HG03135 (cell line): ENCODE data around the gene RERE.
"Not testable (repeated sequence)": the region's sequence is repeated elsewhere in the genome, so short reads cannot be mapped to it uniquely, and the experiment has no call there.

Source experiments
- ATAC-seq: cut with Tn5 transposase; IDR thresholded peaks from one replicate; pipeline ENCODE4 v1.9.1; 2021; ENCODE audit warnings: mild to moderate bottlenecking, moderate library complexity; ENCODE audit not compliant: unreplicated experiment

RERE gene

GRCh38 chr1:8396083-8396785 lies 421.2 kb downstream of the RERE start:
- ATAC-seq = no peak

- ATAC-seq = no peak
Measured at GRCh38 chr1:8395433-8395866, 422.0 kb downstream of the RERE start.

- ATAC-seq = no peak
Measured at GRCh38 chr1:8394456-8395321, 422.8 kb downstream of the RERE start.

- ATAC-seq = no peak
Measured at GRCh38 chr1:8392522-8392921, 424.9 kb downstream of the RERE start.

GRCh38 chr1:8390707-8391106 lies 426.7 kb downstream of the RERE start:
- no peak for ATAC-seq

- ATAC-seq = no peak
Measured at GRCh38 chr1:8389958-8390535, 427.4 kb downstream of the RERE start.

- no peak for ATAC-seq
Measured at GRCh38 chr1:8388732-8389562, 428.5 kb downstream of the RERE start.

- ATAC-seq = no peak
Measured at GRCh38 chr1:8386247-8386646, 431.2 kb downstream of the RERE start.

- no peak for ATAC-seq
Measured at GRCh38 chr1:8384577-8384976, 432.9 kb downstream of the RERE start.

GRCh38 chr1:8384088-8384487 lies 433.4 kb downstream of the RERE start:
- ATAC-seq = no peak

- ATAC-seq = no peak
Measured at GRCh38 chr1:8382608-8383505, 434.6 kb downstream of the RERE start.

GRCh38 chr1:8382051-8382505 lies 435.4 kb downstream of the RERE start:
- ATAC-seq = no peak

- no peak for ATAC-seq
Measured at GRCh38 chr1:8381618-8382017, 435.8 kb downstream of the RERE start.

- not testable (repeated sequence) for ATAC-seq
Measured at GRCh38 chr1:8380310-8380709, 437.1 kb downstream of the RERE start.

- no peak for ATAC-seq
Measured at GRCh38 chr1:8379513-8380186, 437.8 kb downstream of the RERE start.

- ATAC-seq = no peak
Measured at GRCh38 chr1:8378981-8379470, 438.4 kb downstream of the RERE start.

- ATAC-seq = no peak
Measured at GRCh38 chr1:8378178-8378577, 439.3 kb downstream of the RERE start.

- ATAC-seq = no peak
Measured at GRCh38 chr1:8377271-8377981, 440.0 kb downstream of the RERE start.
